SU-DHL-6 (cell line): ENCODE measurements around the gene DPH2.

ENCODE experiments used
- H2AFZ ChIP-seq: fragments of 200-600 bp; sonication (generic); 2 replicates; pipeline ENCODE4 v1.6.1; 2014; ENCODE audit warnings: low read depth, mild to moderate bottlenecking, moderate library complexity, mixed read lengths, antibody characterized with exemption, low read length; ENCODE audit not compliant: severe bottlenecking
- H3F3A ChIP-seq: fragments of 200-600 bp; shearing (Covaris generic); 2 replicates; pipeline ENCODE4 v1.6.0; 2016; ENCODE audit warnings: antibody characterized with exemption, mild to moderate bottlenecking; ENCODE audit not compliant: insufficient read depth
- H3K27ac ChIP-seq: fragments of 200-600 bp; sonication (generic); 2 replicates; pipeline ENCODE4 v1.5.1; 2016; ENCODE audit warnings: low read depth, mild to moderate bottlenecking, low read length, moderate library complexity, mixed read lengths
- H3K27me3 ChIP-seq: fragments of 200-600 bp; sonication (generic), shearing (Covaris generic); 2 replicates; pipeline ENCODE4 v1.6.0; 2014; ENCODE audit warnings: mild to moderate bottlenecking, low read length
- H3K36me3 ChIP-seq: fragments of 200-600 bp; sonication (generic); 2 replicates; pipeline ENCODE4 v1.6.1; 2014; ENCODE audit warnings: mild to moderate bottlenecking, low read length, mixed read lengths
- H3K4me2 ChIP-seq: fragments of 300-600, 200-600 bp; shearing (Covaris generic), sonication (generic); 2 replicates; pipeline ENCODE4 v1.6.0; 2014; ENCODE audit warnings: low read length, low read depth, mild to moderate bottlenecking; ENCODE audit not compliant: poor library complexity, severe bottlenecking
- H3K4me3 ChIP-seq: fragments of 200-600 bp; sonication (generic); 2 replicates; pipeline ENCODE4 v1.5.1; 2014; ENCODE audit warnings: antibody characterized with exemption, low read length, mild to moderate bottlenecking, mixed read lengths; ENCODE audit not compliant: insufficient read depth, poor library complexity, severe bottlenecking
- H3K79me2 ChIP-seq: fragments of 200-600 bp; sonication (generic); 2 replicates; pipeline ENCODE4 v1.6.1; 2014; ENCODE audit warnings: mild to moderate bottlenecking, low read length, moderate library complexity; ENCODE audit not compliant: insufficient read depth
- H3K9ac ChIP-seq: fragments of 200-600 bp; sonication (generic); 2 replicates; pipeline ENCODE4 v1.7.0; 2014; ENCODE audit warnings: mild to moderate bottlenecking, low read length
- H3K9me2 ChIP-seq: fragments of 200-600 bp; sonication (generic); replicated peaks from 2 replicates; pipeline ENCODE4 v1.6.1; 2014; ENCODE audit warnings: low read length; ENCODE audit not compliant: insufficient read depth
- H3K9me3 ChIP-seq: fragments of 200-600 bp; sonication (generic); 2 replicates; pipeline ENCODE4 v1.6.1; 2014; ENCODE audit warnings: low read length, mixed read lengths; ENCODE audit not compliant: insufficient read depth
- H4K20me1 ChIP-seq: fragments of 200-600 bp; sonication (generic); 2 replicates; pipeline ENCODE4 v1.6.1; 2014; ENCODE audit warnings: low read depth, mild to moderate bottlenecking, antibody characterized with exemption, low read length, moderate library complexity, mixed read lengths
- CTCF ChIP-seq: fragments of 200-600 bp; sonication (generic); IDR thresholded peaks from one replicate; pipeline ENCODE4 v1.5.1; 2017; ENCODE audit warnings: antibody characterized with exemption, mild to moderate bottlenecking, low read length, moderate library complexity; ENCODE audit not compliant: insufficient read depth, poor library complexity, severe bottlenecking
- EZH2phosphoT487 ChIP-seq: fragments of 200-600 bp; sonication (generic), shearing (Covaris generic); conservative IDR thresholded peaks from 2 replicates; pipeline ENCODE4 v1.6.1; 2018; ENCODE audit warnings: mild to moderate bottlenecking, antibody characterized with exemption, low read length, moderate library complexity, mixed read lengths

DPH2 gene

GRCh38 chr1:43963006-43963405 lies 6.8 kb upstream of the DPH2 start:
- Histone ChIP-seq H4K20me1 (no peaks in the 10 kb centered on the region), H3K27ac (no peak overlapping the region), H3K4me3 (no peak overlapping the region), H3K36me3 (no peaks in the 10 kb centered on the region), H3K27me3 (no peaks in the 10 kb centered on the region), H3K4me2 (no peak overlapping the region), H3K79me2 (no peaks in the 10 kb centered on the region), H3K9me3 (no peaks in the 10 kb centered on the region), H3K9ac (no peak overlapping the region), H3F3A (no peaks in the 10 kb centered on the region), H3K9me2 (no peaks in the 10 kb centered on the region), H2AFZ (no peak overlapping the region)
- TF ChIP-seq EZH2phosphoT487 (no peak), CTCF (no peak)

- Histone ChIP-seq H4K20me1 (no peaks in the 10 kb centered on the region), H2AFZ (no peak overlapping the region), H3K27ac (no peak overlapping the region), H3K9me3 (no peaks in the 10 kb centered on the region), H3F3A (no peaks in the 10 kb centered on the region), H3K4me2 (no peak overlapping the region), H3K27me3 (no peaks in the 10 kb centered on the region), H3K79me2 (no peaks in the 10 kb centered on the region), H3K9me2 (no peaks in the 10 kb centered on the region), H3K4me3 (no peak overlapping the region), H3K36me3 (no peaks in the 10 kb centered on the region), H3K9ac (no peak overlapping the region)
- no peak for TF ChIP-seq EZH2phosphoT487
- TF ChIP-seq CTCF: no peak
These were observed 5.9 kb upstream of the DPH2 start for GRCh38 chr1:43963890-43964289.

GRCh38 chr1:43965316-43965715 lies 4.5 kb upstream of the DPH2 start:
- Histone ChIP-seq H3F3A (no peaks in the 10 kb centered on the region), H4K20me1 (no peaks in the 10 kb centered on the region), H3K79me2 (peaks cover 4% of the 10 kb centered on the region), H3K36me3 (no peaks in the 10 kb centered on the region), H3K4me3 (no peak overlapping the region), H2AFZ (no peak overlapping the region), H3K4me2 (no peak overlapping the region), H3K9ac (no peak overlapping the region), H3K9me2 (no peaks in the 10 kb centered on the region), H3K9me3 (no peaks in the 10 kb centered on the region), H3K27ac (no peak overlapping the region), H3K27me3 (no peaks in the 10 kb centered on the region)
- no peak for TF ChIP-seq EZH2phosphoT487
- no peak for TF ChIP-seq CTCF
